Measurements from ENCODE around the gene SLC10A7. TPM values are rescaled to one million over a fixed set of nuclear protein-coding genes. Genes with fewer than 3 reads are reported as not detected.

Gene SLC10A7
- total RNA-seq, 1 experiment from 2014 or later: 3.9 TPM

DNA sequence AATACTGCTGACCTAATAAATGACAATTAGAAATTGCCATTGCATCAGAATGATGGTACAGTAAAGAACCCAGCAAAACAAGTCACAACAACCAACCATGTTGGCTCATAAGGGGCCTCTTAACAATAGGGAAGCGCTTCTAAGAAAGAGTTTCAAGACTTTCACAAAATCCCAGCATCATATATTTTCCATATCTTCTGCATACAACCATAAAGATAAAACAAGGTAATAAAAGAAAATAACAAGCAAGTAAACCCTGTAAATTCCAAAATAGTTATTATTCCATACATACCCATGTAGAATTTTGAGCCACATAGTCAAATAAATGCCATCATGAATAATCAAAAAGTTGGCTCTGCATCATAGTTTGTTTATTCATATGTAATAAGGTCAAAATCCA, 8.2 kb downstream of the SLC10A7 start:
- H4K20me1 ChIP-seq (ENCODE audit: control insufficient read depth, insufficient read depth, insufficient read length): no peaks in the 10 kb centered on the region
- H2BK20ac ChIP-seq (ENCODE audit: low read depth, low read length, poor library complexity, severe bottlenecking): no peak overlapping the region
- no peak overlapping the region for H3K27ac ChIP-seq (ENCODE audit: insufficient read length, low read depth, low read length)
- H2BK12ac ChIP-seq (ENCODE audit: insufficient read length, low read depth, low read length): no peak overlapping the region
- no peaks in the 10 kb centered on the region for H3K36me3 Mint-ChIP-seq (ENCODE audit: insufficient read depth in 1 of 3, low read depth in 3 of 3)
- H4K5ac ChIP-seq (ENCODE audit: insufficient read length, low read depth, low read length): no peak overlapping the region
- no peak overlapping the region for H3K4me3 Mint-ChIP-seq
- peaks cover 2% of the 10 kb centered on the region; the same call in 1 of the 2 replicates for H3K79me2 ChIP-seq (ENCODE audit: insufficient read depth, low read length)
- no CpG with 5 or more reads among the region's 1 CpG for WGBS (ENCODE audit: extremely low coverage, insufficient read length, low lambda C conversion rate)
- no peaks in the 10 kb centered on the region for H3K27me3 ChIP-seq (ENCODE audit: insufficient read depth, low read length)
- H3K79me1 ChIP-seq (ENCODE audit: insufficient read depth, low read depth, low read length, poor library complexity, severe bottlenecking): no peaks in the 10 kb centered on the region
- no peak overlapping the region for H2BK15ac ChIP-seq (ENCODE audit: low read depth, low read length)
- H2BK5ac ChIP-seq (ENCODE audit: insufficient read length, low read length): no peak overlapping the region
- no peak overlapping the region for H2AFZ ChIP-seq (ENCODE audit: low read length)
- H3K27ac Mint-ChIP-seq: no peak overlapping the region
- H2BK120ac ChIP-seq (ENCODE audit: low read depth, low read length, poor library complexity, severe bottlenecking): no peak overlapping the region
- H3K4me2 ChIP-seq (ENCODE audit: insufficient read depth, insufficient read length, low read length): no peak overlapping the region
- no peak for DNase-seq
- TF ChIP-seq, protein P1, sequence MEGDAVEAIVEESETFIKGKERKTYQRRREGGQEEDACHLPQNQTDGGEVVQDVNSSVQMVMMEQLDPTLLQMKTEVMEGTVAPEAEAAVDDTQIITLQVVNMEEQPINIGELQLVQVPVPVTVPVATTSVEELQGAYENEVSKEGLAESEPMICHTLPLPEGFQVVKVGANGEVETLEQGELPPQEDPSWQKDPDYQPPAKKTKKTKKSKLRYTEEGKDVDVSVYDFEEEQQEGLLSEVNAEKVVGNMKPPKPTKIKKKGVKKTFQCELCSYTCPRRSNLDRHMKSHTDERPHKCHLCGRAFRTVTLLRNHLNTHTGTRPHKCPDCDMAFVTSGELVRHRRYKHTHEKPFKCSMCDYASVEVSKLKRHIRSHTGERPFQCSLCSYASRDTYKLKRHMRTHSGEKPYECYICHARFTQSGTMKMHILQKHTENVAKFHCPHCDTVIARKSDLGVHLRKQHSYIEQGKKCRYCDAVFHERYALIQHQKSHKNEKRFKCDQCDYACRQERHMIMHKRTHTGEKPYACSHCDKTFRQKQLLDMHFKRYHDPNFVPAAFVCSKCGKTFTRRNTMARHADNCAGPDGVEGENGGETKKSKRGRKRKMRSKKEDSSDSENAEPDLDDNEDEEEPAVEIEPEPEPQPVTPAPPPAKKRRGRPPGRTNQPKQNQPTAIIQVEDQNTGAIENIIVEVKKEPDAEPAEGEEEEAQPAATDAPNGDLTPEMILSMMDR (conservative IDR thresholded peaks at IDR 0.05): no peak
- H3K27me3 Mint-ChIP-seq (ENCODE audit: low read depth): no peaks in the 10 kb centered on the region
- no peak overlapping the region for H3K14ac ChIP-seq (ENCODE audit: insufficient read depth, low read length)
- no peaks in the 10 kb centered on the region for H3K4me1 Mint-ChIP-seq
- H3K23me2 ChIP-seq (ENCODE audit: insufficient read length, low read depth, low read length, poor library complexity, severe bottlenecking): no peaks in the 10 kb centered on the region
- no peak overlapping the region for H3K23ac ChIP-seq (ENCODE audit: insufficient read length, low read depth, low read length)
- no peaks in the 10 kb centered on the region for H3K4me1 ChIP-seq (ENCODE audit: insufficient read depth, low read length)
- no peak overlapping the region for H3K4ac ChIP-seq (ENCODE audit: low read depth, low read length)
- H3K18ac ChIP-seq (ENCODE audit: insufficient read length, low read depth, low read length): no peak overlapping the region
- no peaks in the 10 kb centered on the region for H3K9me3 ChIP-seq (ENCODE audit: control insufficient read depth, low read depth, low read length)
- no peak overlapping the region for H4K8ac ChIP-seq (replicated peaks; ENCODE audit: insufficient read length, low read depth, low read length)
- H2AK5ac ChIP-seq (ENCODE audit: insufficient read length, low read length): no peak overlapping the region
- H3K9ac ChIP-seq (ENCODE audit: extremely low read depth, insufficient read length, low read length): no peak overlapping the region
- H3T11ph ChIP-seq (ENCODE audit: low read length): no peak overlapping the region
- no peak overlapping the region for H4K91ac ChIP-seq (ENCODE audit: insufficient read length, low read depth, low read length)
- no peak overlapping the region for H3K56ac ChIP-seq (ENCODE audit: insufficient read length, low read depth, low read length)
- H3K9me3 Mint-ChIP-seq: no peaks in the 10 kb centered on the region; a peak in 1 of 5 replicates
